GM19463 (cell line): Measurements from ENCODE around the gene CEP112.
"Not testable (repeated sequence)": the region's sequence is repeated elsewhere in the genome, so short reads cannot be mapped to it uniquely, and the experiment has no call there.

ENCODE experiments used
- ATAC-seq: cut with Tn5 transposase; IDR thresholded peaks from one replicate; pipeline ENCODE4 v1.9.1; 2021; ENCODE audit warnings: mild to moderate bottlenecking, moderate library complexity; ENCODE audit not compliant: unreplicated experiment

CEP112 gene

GRCh38 chr17:66165537-66166123, 26.3 kb downstream of the CEP112 start:
- no peak for ATAC-seq

GRCh38 chr17:66155055-66155454, 36.9 kb downstream of the CEP112 start:
- not testable (repeated sequence) for ATAC-seq

DNA sequence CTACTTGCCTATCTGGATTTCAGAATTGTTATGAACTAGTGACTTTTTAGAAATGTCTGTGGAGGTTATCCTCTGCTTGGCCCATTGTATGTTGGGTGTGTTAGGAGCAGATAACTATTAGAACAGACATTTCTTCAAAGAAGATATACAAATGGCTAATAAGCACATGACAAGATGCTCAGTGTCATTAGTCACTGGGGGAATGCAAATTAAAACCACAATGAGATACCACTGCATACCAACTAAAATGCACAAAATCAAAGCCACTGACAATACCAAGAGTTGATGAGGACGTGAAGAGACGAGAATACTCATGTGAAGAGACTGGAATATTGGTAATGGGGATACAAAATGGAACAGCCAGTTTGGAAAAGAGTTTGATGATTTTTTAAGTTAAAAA, 39.2 kb downstream of the CEP112 start:
- ATAC-seq = no peak

DNA sequence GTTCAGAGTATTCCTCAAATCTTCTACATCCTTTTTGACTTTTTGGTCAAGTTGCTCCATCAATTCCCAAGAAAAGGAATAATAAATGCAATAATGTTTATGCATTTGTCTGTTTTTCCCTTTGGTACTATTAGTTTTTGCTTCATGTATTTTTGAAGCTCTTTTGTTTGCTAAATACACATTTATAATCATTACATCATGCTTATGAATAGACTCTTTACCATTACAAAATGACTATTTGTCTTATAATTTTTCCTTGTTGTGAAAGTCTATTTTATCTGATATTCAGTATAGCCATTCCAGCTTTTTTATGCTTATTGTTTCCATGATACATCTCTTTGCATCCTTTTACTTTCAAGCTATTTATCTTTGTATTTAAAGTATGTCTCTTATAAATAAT, 41.2 kb downstream of the CEP112 start:
- ATAC-seq = no peak

DNA sequence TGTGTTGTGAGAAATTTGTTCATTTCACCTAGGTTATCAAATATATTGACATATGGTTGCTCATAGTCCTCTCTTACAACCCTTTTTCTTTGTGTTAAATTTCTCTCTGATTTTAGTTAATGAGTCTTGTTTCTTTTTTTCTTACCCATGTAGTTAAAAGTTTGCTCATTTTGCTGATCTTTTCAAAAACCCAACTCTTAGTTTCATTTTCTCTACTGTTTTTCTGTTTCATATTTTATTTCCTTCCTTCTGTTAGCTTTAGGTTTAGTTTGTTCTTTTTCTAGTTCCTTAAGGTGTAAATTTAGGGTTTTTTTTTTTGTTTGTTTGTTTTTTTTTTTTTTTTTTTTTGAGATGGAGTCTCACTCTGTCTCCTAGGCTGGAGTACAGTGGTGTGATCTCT, 42.4 kb downstream of the CEP112 start:
- ATAC-seq = no peak

DNA sequence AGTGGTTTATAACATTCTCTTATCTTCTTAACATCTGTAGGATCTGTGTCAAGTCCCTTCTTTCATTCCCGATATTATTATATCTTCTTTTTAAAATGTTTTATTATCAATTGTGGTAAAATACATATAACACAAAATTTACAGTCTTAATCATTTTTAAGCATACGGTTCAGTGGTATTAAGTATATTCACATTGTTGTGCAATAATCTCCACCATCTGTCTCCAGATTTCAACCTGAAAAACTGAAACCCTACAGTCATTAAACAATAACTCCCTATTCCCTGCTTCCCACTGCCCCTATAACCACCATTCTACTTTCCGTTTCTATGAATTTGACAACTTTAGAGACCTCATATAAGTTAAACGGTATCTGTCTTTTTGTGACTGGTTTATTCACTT, 45.5 kb downstream of the CEP112 start:
- no peak for ATAC-seq

DNA sequence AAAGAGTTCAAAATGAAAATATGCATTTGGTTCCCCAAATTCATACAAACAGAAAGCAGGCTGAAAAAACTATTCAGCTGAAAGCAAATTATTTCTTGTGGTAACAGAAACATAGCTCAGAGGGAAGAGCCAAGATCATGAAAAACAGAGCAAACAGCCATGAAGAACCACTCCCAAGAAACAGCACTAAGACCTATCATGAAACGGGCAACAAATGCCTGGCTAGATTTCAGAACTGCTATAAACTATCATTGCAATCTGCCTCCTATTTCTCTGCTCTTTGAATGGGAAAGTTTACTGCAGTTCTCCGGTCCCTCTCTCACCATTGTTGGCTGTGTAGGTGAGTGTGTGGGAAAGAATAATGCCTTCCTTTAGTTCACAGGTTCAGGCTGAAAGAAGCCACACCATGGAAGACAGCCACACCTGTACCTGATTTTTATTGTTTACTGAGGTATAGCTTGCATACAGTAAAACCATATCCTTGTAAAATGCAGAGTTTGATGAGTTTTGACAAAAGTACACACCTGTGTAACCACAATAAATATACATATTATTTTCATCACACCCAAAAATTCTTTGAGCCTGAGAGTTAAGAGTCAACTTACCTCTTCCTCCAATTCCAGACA, 48.2 kb downstream of the CEP112 start:
- no peak for ATAC-seq

GRCh38 chr17:66142428-66142827, 49.5 kb downstream of the CEP112 start:
- ATAC-seq = no peak

GRCh38 chr17:66138120-66138519, 53.8 kb downstream of the CEP112 start:
- ATAC-seq = no peak

DNA sequence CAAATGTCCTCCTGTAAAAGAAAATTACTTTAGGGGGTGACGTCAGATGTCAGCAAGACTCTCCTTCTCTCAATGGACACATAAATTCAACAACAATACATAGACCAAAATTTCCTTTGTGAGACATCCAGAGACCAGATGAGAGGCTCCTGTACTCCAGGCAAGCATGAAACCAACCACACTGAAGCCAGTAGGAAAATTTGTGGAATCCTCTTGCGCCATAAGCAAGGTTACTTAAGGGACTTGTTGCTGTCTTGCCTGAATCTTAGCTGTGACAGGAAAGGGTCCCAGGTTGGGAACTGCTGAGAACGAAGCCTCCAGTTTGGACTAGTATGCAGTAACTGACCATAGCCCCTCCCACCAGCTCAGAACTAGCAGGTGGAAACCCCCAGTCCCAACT, 56.0 kb downstream of the CEP112 start:
- no peak for ATAC-seq

GRCh38 chr17:66135219-66135618, 56.7 kb downstream of the CEP112 start:
- ATAC-seq = no peak

- ATAC-seq = no peak
Measured at GRCh38 chr17:66129759-66130158, 62.2 kb downstream of the CEP112 start.

- ATAC-seq = no peak
Measured at GRCh38 chr17:66126231-66126630, 65.7 kb downstream of the CEP112 start.

GRCh38 chr17:66123163-66123562, 68.8 kb downstream of the CEP112 start:
- no peak for ATAC-seq

DNA sequence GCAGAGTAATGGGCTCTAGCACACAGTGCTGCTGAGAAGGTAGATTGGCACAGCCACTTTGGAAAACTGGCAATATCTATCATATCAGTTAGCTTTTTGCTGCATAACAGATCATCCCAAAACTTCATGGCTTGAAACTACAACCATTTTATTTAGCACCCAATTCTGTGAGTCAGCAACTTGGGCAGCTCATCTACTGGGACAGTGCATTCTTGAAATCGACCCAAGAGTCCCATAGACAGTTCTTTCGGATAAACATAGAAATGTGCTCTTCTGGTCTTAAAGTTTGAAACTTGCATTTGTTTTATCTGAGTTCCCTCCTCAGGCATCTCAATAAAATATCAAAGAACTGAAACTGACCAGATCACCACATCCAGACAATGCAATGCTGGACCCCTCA, 76.7 kb downstream of the CEP112 start:
- no peak for ATAC-seq

DNA sequence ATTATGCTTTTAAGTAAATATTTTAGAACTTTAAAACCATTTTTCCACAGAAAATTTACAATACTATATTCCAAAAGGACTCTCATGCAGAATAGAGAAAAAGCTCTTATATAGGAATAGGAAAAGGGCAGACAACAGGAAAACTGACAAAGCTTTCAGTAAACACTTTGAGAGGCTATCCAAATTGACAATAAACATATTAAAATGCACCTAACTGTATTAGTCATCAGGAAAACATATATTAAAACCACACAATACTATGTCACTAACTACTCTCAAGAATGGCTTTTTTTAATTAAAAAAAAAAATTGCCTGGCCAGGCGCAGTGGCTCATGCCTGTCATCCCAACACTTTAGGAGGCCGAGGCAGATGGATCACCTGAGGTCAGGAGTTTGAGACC, 77.3 kb downstream of the CEP112 start:
- ATAC-seq = no peak

GRCh38 chr17:66107731-66108130, 84.2 kb downstream of the CEP112 start:
- ATAC-seq = no peak

- ATAC-seq = no peak
Measured at GRCh38 chr17:66098040-66098439, 93.9 kb downstream of the CEP112 start.

DNA sequence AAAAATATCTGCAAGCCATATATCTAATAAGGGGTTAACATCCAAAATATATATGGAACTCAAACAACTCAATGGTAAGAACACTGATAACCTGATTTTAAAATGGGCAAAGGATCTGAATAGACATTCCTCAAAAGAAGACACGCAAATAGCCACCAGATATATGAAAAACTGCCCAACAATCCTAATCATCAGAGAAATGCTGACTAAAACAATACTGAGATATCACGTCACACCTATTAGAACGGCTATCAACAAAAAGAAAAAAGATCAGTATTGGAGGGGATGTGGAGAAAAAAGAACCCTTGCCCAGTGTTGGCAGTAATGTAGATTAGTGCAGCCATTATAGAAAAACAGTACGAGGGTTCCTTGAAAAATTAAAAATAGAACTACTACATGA, 97.2 kb downstream of the CEP112 start:
- ATAC-seq = no peak

- ATAC-seq = no peak
Measured at GRCh38 chr17:66091445-66092080, 100.4 kb downstream of the CEP112 start.

DNA sequence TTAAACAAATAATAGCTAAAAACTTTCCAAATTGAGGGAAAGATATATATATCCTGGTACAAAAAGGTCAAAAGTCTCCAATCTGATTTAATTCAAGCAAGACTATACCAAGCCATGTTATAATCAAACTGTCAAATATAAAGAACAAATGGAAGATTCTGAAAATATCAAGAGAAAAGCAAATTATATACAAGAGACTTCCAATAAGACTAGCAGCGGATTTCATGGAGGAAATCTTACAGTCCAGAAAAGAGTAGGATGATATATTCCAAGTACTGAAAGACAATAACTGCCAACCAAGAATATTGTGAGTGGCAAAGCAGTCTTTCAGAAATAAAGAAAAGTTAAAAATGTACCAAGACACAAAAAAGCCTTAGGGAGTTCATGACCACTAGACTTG, 102.2 kb downstream of the CEP112 start:
- no peak for ATAC-seq

DNA sequence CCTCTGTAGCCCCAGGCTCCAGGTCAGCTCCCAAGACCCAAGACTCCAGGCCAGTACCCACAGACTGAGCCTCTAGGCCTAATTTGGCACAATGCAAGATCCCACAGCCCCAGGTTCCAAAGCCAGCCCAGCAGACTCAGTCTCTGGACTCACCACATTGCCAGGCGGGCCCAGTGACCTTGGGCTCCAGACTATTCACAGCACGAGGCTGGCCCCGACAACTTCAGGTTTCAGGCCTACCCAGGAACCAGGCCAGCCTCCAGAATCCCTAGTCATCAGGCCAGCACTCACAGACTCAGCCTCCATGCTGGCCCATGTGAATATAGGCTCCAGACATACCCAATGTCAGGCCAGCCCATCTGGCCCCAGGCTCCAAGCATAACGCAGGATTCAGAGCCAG, 103.8 kb downstream of the CEP112 start:
- ATAC-seq = no peak

DNA sequence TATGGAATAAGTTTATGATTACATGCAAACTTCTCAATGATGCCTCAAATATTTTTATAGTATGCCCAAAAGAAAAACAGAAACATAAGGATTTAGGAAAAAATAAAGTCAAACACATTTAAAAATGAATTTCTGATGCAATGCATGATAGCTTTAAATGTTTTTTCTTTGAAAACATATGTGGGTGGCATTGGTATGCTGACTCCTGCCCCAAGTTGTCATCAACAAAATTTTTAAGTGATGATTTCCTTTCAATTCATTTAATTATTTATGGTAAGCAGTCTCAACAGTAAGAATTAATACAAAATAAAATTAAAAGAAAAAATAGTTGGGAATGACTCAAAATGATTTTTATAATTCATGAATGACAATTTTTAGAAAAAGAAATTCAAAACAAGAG, 104.9 kb downstream of the CEP112 start:
- no peak for ATAC-seq
